Vagina (tissue), 2 donors: ENCODE results near the gene CRADD. TPM values are rescaled to one million over a fixed set of nuclear protein-coding genes. Genes with fewer than 3 reads are reported as not detected.

ENCODE experiments used
- DNase-seq, 2 donors: peaks; one replicate each; pipeline ENCODE4 v3.0.0-alpha.2; 2017; ENCODE audit errors: extremely low spot score in 2 of 2
- H3K27ac ChIP-seq: fragments of 200-600 bp; sonication (generic); one replicate; pipeline ENCODE4 v1.5.1; 2019
- H3K27me3 ChIP-seq: fragments of 200-600 bp; sonication (generic); one replicate; pipeline ENCODE4 v1.5.1; 2019
- H3K36me3 ChIP-seq, 2 donors: fragments of 200-600 bp; sonication (generic); one replicate each; pipeline ENCODE4 v1.5.1; 2017 to 2019
- H3K4me1 ChIP-seq: fragments of 200-600 bp; sonication (generic); one replicate; pipeline ENCODE4 v1.5.1; 2019
- H3K4me3 ChIP-seq, 2 donors: fragments of 200-600 bp; sonication (generic); 1 replicate in 1 of 2; 2 replicates in 1 of 2; pipeline ENCODE4 v1.5.1; 2016 to 2019
- H3K9me3 ChIP-seq: fragments of 200-600 bp; sonication (generic); one replicate; pipeline ENCODE4 v1.5.1; 2019
- CTCF ChIP-seq, 3 experiments: fragments of 450-650 bp in 2 of 3; fragments of 200-600 bp in 1 of 3; sonication (generic) in 1 of 3; IDR thresholded peaks; one replicate each; pipeline ENCODE4 v1.5.1; 2017 to 2019; ENCODE audit warnings: antibody characterized with exemption in 3 of 3, mild to moderate bottlenecking in 2 of 3, moderate library complexity in 2 of 3
- POLR2A ChIP-seq, 2 donors: fragments of 450-650 bp; IDR thresholded peaks; one replicate each; pipeline ENCODE4 v1.6.1; 2017; ENCODE audit warnings: antibody characterized with exemption in 2 of 2, mild to moderate bottlenecking in 2 of 2, moderate library complexity in 2 of 2
- POLR2AphosphoS5 ChIP-seq, 2 donors: sonication (generic); formaldehyde crosslinking; IDR thresholded peaks; one replicate each; pipeline ENCODE4 v1.9.0; 2017; ENCODE audit warnings: antibody characterized with exemption in 2 of 2, mild to moderate bottlenecking in 2 of 2, low read depth in 1 of 2; ENCODE audit not compliant: insufficient read depth in 1 of 2
- intact Hi-C: fragments of 100-400 bp; cut with DNase I; formaldehyde crosslinking; loops from one replicate; pipeline ENCODE4 v1.15.1; 2023
- total RNA-seq: library from RNA; depleted of rRNA; stranded (reverse); fragments of >200 nt; gene quantifications from one replicate; pipeline ENCODE4 v1.2.3, GENCODE V29; 2016

CRADD gene
- total RNA-seq, 1 donor from 2014 or later: 40.8 TPM

GRCh38 chr12:93663006-93663728 is 14.0 kb upstream of the CRADD start:
- no peaks in the 10 kb centered on the region for H3K27me3 ChIP-seq

GRCh38 chr12:93663729-93664084 is 13.5 kb upstream of the CRADD start:
- Histone ChIP-seq H3K27ac (no peak overlapping the region), H3K4me3 (no peak overlapping the region), H3K4me1 (no peaks in the 10 kb centered on the region), H3K9me3 (no peaks in the 10 kb centered on the region), H3K36me3 (no peaks in the 10 kb centered on the region), H3K27me3 (no peaks in the 10 kb centered on the region)
- intact Hi-C loops: no loop called here
- DNase-seq: no peak
- no peak for TF ChIP-seq POLR2AphosphoS5 (IDR thresholded peaks at IDR 0.05; ENCODE audit: insufficient read depth in 1 of 2, low read depth in 1 of 2)
- TF ChIP-seq CTCF (IDR thresholded peaks at IDR 0.05): no peak
- TF ChIP-seq POLR2A (IDR thresholded peaks at IDR 0.05): no peak

More at GRCh38 chr12:93663006-93663728, 14.0 kb upstream of the CRADD start:
- TF ChIP-seq CTCF (IDR thresholded peaks at IDR 0.05) (no peak), POLR2AphosphoS5 (IDR thresholded peaks at IDR 0.05; ENCODE audit: insufficient read depth in 1 of 2, low read depth in 1 of 2) (no peak), POLR2A (IDR thresholded peaks at IDR 0.05) (no peak)
- no peak overlapping the region for H3K27ac ChIP-seq
- H3K4me3 ChIP-seq: no peak overlapping the region
- no peaks in the 10 kb centered on the region for H3K4me1 ChIP-seq
- no peak for DNase-seq
- H3K36me3 ChIP-seq: no peaks in the 10 kb centered on the region
- no peaks in the 10 kb centered on the region for H3K9me3 ChIP-seq
- intact Hi-C loops: no loop called here

DNA sequence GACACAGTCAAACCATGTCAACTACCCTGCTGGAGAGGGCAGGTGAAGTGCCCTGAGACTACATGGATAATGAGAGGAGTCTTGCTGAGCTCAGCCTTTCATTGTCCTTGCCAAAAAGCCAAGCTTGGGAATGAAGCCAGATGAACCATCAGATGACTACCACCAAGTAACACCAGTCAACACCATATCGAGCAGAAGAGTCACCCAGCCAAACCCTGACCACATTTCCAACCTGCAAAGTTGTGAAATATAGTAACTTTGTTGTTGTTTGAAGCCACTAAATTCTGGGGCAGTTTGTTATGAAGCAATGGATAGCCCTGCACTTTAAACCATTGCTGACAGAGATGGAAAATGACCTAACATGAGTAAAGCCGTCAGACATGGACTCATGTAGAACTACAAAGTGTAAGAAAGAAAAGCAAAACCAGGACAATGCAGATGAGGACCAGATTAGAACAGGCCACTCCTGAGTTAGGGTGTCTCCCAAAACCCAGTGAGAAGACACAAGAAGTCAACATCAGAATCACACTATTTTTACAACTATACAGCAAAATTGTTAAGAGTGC is 12.5 kb upstream of the CRADD start:
- DNase-seq: no peak
- no peaks in the 10 kb centered on the region for H3K4me1 ChIP-seq
- no peaks in the 10 kb centered on the region for H3K27me3 ChIP-seq
- H3K36me3 ChIP-seq: no peaks in the 10 kb centered on the region
- no peak for TF ChIP-seq POLR2AphosphoS5 (IDR thresholded peaks at IDR 0.05; ENCODE audit: insufficient read depth in 1 of 2, low read depth in 1 of 2)
- TF ChIP-seq POLR2A (IDR thresholded peaks at IDR 0.05): no peak
- TF ChIP-seq CTCF (IDR thresholded peaks at IDR 0.05): no peak
- intact Hi-C loops: no loop called here
- H3K4me3 ChIP-seq: no peak overlapping the region
- no peak overlapping the region for H3K27ac ChIP-seq
- H3K9me3 ChIP-seq: no peaks in the 10 kb centered on the region

DNA sequence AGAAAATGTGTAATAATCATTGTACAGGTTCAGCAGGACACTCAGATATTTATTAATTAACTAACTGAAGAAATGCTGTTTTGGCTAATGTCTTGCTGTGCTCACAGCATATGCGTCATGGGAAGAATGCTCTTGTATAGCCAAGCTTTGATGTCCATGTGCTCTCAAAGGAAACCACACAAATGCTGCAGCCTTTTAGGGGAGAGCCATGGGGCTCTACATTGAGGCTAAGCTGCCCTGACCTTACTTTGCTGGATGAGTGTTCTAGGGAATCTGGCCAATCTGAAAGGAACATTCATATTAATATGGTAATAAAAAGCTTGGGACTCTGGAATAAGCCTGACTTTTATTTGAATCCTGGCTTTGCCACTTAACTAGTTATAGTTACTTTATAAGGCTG is 9.5 kb upstream of the CRADD start:
- Histone ChIP-seq H3K9me3 (no peaks in the 10 kb centered on the region), H3K4me3 (no peak overlapping the region), H3K36me3 (no peaks in the 10 kb centered on the region), H3K4me1 (peaks cover 4% of the 10 kb centered on the region), H3K27me3 (no peaks in the 10 kb centered on the region), H3K27ac (peak overlapping the region; percentile 18)
- intact Hi-C loops: no loop called here
- TF ChIP-seq POLR2AphosphoS5 (IDR thresholded peaks at IDR 0.05; ENCODE audit: insufficient read depth in 1 of 2, low read depth in 1 of 2) (peak; percentile 37 to 74), CTCF (IDR thresholded peaks at IDR 0.05) (no peak)
- no peak for DNase-seq

DNA sequence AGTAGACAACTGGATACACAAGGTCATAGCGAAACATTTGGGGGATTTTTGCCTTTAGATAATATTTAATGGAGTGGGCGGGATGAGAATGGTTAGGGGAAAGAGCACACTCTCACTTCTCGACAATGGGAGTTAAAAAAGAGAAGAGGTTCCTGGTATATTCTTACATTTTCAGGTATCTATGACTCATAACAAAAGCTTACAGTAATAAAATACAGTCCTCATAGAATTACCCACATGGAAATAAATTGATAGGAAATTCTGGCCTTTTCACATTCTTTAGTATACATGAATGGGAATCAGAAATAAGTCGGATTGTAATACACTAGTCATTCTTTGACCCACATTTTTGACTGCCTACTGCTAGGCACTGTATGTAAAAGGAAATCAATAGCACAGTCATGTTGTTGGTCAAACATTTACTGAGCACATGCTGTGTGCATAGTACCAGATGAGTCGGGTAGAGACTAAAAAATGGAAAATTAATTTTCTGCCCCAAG is 8.2 kb upstream of the CRADD start:
- peaks cover 4% of the 10 kb centered on the region for H3K4me1 ChIP-seq
- no peaks in the 10 kb centered on the region for H3K36me3 ChIP-seq
- H3K27ac ChIP-seq: no peak overlapping the region
- DNase-seq: no peak
- no peaks in the 10 kb centered on the region for H3K9me3 ChIP-seq
- intact Hi-C loops: no loop called here
- no peaks in the 10 kb centered on the region for H3K27me3 ChIP-seq
- no peak overlapping the region for H3K4me3 ChIP-seq
- TF ChIP-seq CTCF (IDR thresholded peaks at IDR 0.05) (no peak), POLR2A (IDR thresholded peaks at IDR 0.05) (no peak), POLR2AphosphoS5 (IDR thresholded peaks at IDR 0.05; ENCODE audit: insufficient read depth in 1 of 2, low read depth in 1 of 2) (no peak)
